ENCODE results near the gene WNK2.

The WNK2 gene

DNA sequence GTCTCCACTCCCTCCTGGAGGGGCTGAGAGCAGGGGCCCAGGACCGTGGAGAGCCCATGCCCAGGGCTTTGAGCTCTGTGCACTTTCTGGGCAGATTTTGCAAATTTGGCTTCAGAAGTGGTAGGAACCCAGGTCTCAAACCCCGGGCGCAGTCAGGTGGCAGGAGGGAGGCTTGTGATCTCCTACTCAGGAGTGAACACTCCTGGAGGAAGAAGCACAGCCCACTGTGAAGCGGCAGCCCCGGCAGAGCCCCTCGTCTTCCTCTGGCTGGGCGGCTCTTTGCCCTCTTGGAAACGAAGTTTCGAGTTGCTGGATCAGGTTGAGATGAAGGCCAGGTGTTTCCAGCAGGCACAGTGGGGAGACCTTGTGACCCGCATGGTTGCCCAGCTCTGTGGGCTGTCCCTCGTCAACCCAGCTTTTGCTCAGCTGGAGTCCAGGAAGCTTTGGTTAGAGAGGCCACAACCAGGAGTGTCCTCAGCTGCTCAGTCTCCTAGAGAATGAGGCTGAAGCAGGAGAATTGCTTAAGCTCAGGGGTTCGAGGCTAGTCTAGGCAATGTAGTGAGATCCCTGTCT is 48.5 kb downstream of the WNK2 start:
- no peak overlapping the region for H3K27ac ChIP-seq (replicated peaks)
- H3K27me3 ChIP-seq (ENCODE audit: insufficient read depth, poor library complexity, severe bottlenecking), result peaks cover 29% of the 10 kb centered on the region
- DNase-seq (ENCODE audit: low read depth in 1 of 2, low spot score in 1 of 2), result no peak
- H3K4me3 ChIP-seq (replicated peaks; ENCODE audit: insufficient read depth, low read length), result no peak overlapping the region
- no peak for TF ChIP-seq REST (IDR thresholded peaks at IDR 0.05; ENCODE audit: insufficient replicate concordance, low read depth)
- TF ChIP-seq CTCF (IDR thresholded peaks at IDR 0.05; ENCODE audit: insufficient read depth, low read length), result no peak
- no peak for TF ChIP-seq SPI1 (IDR thresholded peaks at IDR 0.05; ENCODE audit: borderline replicate concordance, low read depth)
- TF ChIP-seq POLR2AphosphoS5 (IDR thresholded peaks at IDR 0.05; ENCODE audit: low read depth), result no peak
- no peak for TF ChIP-seq GABPA (IDR thresholded peaks at IDR 0.05; ENCODE audit: low read depth)

- H3K27ac ChIP-seq (replicated peaks), result no peak overlapping the region
- no peak for DNase-seq (ENCODE audit: low read depth in 1 of 2, low spot score in 1 of 2)
- TF ChIP-seq REST (IDR thresholded peaks at IDR 0.05; ENCODE audit: insufficient replicate concordance, low read depth) (no peak), GABPA (IDR thresholded peaks at IDR 0.05; ENCODE audit: low read depth) (no peak), POLR2AphosphoS5 (IDR thresholded peaks at IDR 0.05; ENCODE audit: low read depth) (no peak), CTCF (IDR thresholded peaks at IDR 0.05; ENCODE audit: insufficient read depth, low read length) (no peak), SPI1 (IDR thresholded peaks at IDR 0.05; ENCODE audit: borderline replicate concordance, low read depth) (no peak)
These were observed 49.1 kb downstream of the WNK2 start for GRCh38 chr9:93233033-93233432.

DNA sequence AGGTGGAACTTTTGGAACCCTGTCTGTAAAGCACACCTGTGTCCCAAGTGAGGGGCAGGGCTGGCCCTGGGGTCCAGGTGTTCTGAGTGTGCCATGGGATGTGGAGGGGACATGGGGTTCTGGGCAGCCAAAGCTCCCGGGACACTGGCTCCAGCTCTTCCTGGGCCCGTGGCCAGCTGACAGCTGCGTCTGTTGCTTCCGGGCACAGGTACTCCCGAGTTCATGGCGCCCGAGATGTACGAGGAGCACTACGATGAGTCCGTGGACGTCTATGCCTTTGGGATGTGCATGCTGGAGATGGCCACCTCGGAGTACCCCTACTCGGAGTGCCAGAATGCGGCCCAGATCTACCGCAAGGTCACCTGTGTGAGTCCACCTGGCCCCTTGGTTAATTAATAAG is 50.7 kb downstream of the WNK2 start:
- peaks cover 25% of the 10 kb centered on the region for H3K27me3 ChIP-seq (ENCODE audit: insufficient read depth, poor library complexity, severe bottlenecking)
- no peak overlapping the region for H3K27ac ChIP-seq (replicated peaks)
- no peak for TF ChIP-seq GABPA (IDR thresholded peaks at IDR 0.05; ENCODE audit: low read depth)
- TF ChIP-seq CTCF (IDR thresholded peaks at IDR 0.05; ENCODE audit: insufficient read depth, low read length), result no peak
- no peak for TF ChIP-seq POLR2AphosphoS5 (IDR thresholded peaks at IDR 0.05; ENCODE audit: low read depth)
- no peak for TF ChIP-seq REST (IDR thresholded peaks at IDR 0.05; ENCODE audit: insufficient replicate concordance, low read depth)
- no peak for TF ChIP-seq SPI1 (IDR thresholded peaks at IDR 0.05; ENCODE audit: borderline replicate concordance, low read depth)
- no peak overlapping the region for H3K4me3 ChIP-seq (replicated peaks; ENCODE audit: insufficient read depth, low read length)
- DNase-seq (ENCODE audit: low read depth in 1 of 2, low spot score in 1 of 2), result no peak

More at GRCh38 chr9:93233033-93233432, 49.1 kb downstream of the WNK2 start:
- Histone ChIP-seq H3K4me3 (replicated peaks; ENCODE audit: insufficient read depth, low read length) (no peak overlapping the region), H3K27me3 (ENCODE audit: insufficient read depth, poor library complexity, severe bottlenecking) (peaks cover 29% of the 10 kb centered on the region)

All from HL-60 (cell line).